Embryonic facial prominence (tissue), 1 donor: ENCODE data around the gene REEP6.
"Not testable (repeated sequence)": the region's sequence is repeated elsewhere in the genome, so short reads cannot be mapped to it uniquely, and the experiment has no call there.

Source experiments
- DNase-seq: peaks from one replicate; pipeline ENCODE4 v3.0.0-alpha.2; 2016; ENCODE audit errors: extremely low spot score

Gene REEP6

DNA sequence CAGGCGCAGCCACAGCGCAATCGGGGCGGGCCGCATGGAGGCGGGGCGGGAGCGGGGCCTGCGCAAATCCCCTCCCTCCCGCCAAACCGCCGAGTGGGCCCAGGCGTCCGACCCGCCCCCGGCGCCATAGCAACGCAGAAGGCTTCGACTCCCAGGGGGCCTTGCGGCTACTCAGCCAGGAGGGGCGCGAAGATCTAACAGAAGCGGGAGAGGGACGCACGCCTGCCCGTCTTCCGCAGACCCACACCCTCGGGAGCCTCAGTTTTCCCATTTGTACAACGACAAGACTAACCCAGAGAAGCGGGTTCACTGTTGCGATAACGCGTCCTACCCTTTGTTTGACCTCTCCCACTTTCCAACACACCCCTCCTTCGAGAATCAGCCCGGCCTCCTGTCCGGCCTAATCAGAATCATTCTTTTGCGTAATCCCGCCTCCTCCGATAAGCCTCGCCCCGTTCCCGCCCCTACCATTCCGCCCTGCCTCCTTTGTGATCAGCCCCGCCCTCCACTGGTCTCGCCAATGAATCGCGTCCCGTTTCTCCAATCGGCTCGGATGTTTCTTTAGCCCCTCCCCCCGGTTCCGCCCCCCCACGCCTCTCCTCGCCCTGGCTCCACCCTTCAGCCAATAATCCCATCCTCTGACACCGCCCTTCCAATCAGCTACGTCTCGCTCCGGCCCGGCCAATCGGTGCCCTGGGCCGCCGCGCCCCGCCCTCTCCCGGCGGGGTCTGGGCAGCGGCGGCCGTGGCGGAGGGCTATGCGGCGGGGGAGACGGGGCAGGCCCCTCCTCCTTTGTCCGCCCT is 469 bp upstream of the REEP6 start, which contains the start of gene PCSK4:
Gene PCSK4 (minus strand): TSS at position 40 of the 803 bp plus-strand sequence. CDS start 4 bp downstream, at position 36.
- DNase-seq: peak; percentile 97

- DNase-seq: no peak
Observed at GRCh38 chr19:1491849-1492170, 829 bp downstream of the REEP6 start.

DNA sequence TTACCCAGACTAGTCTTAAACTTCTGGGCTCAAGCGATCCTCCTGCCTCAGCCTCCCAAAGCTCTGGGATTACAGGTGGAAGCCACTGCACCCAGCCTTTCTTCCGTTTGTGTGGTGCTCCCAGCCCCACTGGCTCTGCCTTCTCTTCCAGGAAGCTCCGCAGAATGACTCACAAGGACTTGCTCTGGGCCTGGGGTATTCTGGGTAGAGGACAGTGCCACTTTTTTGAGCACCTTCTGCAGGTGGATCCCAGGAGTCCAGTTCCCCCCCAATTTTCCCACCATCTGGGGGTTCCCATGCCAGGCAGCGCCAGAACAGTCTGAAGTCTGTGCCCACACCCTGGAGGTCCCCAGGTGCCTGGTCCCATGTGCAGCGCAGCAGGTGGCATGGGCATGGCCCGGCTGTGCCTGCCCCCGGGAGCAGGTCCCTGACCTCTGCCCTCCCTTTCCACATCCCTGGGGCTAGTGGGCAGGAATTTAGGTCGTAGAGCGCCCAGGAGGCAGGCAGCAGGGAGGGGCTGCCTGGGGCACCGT is 1.6 kb downstream of the REEP6 start:
- no peak for DNase-seq

DNA sequence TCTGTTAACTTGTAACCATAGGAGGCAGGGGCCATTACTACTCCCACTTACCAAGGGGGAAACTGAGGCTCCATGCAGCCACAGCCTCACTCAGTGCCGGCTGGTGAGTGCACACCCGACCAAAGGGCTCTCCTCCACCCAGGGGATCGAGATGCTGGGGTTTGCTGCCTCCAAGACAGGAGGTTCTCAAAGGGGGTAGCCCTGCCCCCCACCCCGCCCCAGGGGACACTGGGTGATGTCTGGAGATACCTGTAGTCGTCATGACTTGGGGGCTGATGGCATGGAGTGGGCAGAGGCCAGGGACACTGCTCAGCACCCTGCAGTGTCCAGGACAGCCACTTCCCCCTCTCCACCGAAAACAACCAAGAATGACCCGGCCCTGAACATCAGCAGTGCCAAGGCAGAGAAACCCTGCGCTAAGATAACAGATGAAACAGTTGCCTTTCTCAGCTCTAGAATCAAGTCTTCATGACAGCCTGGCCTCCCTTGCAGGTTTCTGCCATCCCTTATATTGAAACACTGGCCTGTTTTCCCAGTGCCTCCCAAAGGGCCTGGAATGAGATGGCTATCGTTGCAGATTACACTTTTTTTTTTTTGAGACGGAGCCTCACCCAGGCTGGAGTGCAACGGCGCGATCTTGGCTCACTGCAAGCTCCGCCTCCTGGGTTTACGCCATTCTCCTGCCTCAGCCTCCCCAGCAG is 3.3 kb downstream of the REEP6 start:
- DNase-seq: no peak

- DNase-seq: no peak
Observed at GRCh38 chr19:1495051-1495798, 4.2 kb downstream of the REEP6 start.

GRCh38 chr19:1495799-1496713 is 5.1 kb downstream of the REEP6 start:
- no peak for DNase-seq

DNA sequence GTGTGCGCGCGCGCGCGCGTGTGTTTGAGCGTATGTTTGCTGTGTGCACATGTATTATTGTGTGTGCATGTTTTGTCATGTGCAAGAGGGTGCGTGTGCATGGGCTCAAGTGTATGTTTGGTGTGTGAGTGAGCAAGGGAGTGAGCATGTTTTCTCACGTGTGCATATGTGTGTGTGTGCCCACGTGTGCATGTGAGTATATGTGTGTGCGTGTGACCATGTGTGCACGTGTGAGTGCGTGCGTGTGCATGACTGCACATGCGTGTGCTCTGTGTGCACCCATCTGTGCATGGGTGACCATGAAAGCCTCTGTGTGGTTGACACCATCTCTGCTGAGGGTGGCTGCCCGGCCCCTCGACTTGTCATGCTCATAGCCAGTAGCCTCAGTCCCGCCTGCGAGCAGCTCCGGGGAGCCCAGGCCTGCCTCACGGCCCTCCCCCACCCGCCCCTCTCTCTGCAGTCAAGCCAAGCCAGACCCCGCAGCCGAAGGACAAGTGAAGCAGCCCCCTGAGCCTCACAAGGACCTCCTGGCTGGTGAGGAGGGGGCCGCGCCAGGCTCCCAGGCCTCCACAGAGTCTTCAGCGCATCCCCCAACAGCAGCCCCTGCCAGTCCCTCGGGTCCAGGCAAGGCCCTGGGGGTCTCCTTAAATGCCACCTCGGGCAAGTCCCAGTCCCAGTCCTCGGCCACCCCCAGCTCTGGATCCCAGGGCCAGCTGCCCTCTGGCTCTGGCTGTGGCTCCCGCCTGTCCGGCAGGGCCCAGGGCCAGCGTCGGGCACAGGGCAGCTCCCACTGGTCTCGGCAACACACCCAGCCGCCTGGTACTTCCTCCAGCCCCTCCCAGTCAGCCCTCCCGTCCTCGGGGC is 6.0 kb downstream of the REEP6 start:
- no peak for DNase-seq

DNA sequence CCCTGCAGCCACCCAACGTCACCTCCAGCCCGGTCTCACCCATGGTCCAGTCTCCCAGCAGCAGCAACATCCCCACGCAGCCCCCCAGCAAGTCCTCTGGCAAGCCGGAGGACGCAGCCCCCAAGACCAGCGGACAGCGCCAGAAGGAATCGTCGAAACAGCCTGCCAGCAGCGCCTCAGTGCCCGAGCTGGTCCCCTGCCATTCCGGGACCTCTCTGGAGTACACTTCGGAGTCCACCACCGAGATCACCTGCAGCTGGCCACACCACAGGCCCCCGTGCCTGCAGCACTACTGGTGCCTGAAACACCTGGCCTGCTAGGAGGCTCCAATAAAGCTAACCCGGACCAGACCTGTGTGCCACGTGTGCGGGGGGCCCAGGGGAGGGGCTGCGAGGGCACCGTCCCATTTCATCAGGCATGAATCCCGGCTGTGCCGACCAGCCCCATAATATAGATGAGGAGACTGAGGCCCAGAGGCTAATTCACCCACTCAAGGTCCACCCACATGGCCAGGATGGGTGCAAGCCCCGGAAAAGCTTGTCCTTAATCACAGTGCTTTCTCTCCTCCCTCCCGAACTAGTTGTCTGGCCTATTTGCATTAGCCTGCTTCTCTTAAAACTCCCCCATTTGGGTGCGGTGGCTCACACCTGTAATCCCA is 6.7 kb downstream of the REEP6 start:
- DNase-seq: no peak

GRCh38 chr19:1499231-1499630 is 8.2 kb downstream of the REEP6 start:
- not testable (repeated sequence) for DNase-seq

DNA sequence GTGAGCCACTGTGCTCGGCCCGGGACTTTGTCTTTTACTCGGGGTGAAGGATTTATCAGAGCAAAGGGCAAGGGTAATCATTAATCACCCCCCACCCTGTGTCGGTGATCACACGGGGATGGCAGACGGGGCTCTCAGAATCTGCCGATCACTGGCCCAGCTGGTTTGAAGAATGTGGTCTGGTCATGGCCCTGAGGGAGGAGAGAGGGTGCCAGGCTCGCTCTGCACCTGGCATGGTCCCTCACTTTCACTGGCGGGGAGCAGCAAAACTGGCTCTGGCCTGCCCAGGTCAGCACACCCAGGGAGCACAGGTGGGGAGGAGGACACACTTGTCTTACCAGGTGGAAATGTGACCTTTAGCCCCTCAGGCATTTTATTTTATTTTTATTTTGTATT is 10.2 kb downstream of the REEP6 start:
- no peak for DNase-seq

DNA sequence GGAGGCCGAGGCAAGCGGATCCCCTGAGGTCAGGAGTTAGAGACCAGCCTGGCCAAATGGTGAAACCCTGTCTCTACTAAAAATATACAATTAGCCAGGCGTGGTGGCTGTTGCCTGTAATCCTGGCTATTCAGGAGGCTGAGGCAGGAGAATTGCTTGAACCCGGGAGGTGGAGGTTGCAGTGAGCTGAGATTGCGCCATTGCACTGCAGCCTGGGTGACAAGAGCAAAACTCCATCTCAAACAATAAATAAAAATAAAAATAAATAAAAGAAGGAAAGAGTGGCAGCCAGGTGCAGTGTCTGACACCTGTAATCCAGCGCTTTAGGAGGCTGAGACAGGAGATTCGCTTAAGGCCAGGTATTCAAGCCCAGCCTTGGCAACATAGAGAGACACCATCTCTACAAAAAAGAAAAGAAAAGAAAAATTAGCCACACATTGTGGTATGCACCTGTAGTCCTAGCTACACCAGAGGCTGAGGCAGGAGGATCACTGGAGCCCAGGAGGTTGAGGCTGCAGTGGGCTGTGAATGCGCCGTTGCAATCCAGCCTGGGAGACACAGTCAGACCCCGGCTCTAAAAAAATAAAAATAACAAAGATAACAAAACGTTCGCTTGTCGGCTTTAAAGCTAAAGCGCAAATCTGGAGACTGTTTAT is 11.6 kb downstream of the REEP6 start:
- DNase-seq: no peak

DNA sequence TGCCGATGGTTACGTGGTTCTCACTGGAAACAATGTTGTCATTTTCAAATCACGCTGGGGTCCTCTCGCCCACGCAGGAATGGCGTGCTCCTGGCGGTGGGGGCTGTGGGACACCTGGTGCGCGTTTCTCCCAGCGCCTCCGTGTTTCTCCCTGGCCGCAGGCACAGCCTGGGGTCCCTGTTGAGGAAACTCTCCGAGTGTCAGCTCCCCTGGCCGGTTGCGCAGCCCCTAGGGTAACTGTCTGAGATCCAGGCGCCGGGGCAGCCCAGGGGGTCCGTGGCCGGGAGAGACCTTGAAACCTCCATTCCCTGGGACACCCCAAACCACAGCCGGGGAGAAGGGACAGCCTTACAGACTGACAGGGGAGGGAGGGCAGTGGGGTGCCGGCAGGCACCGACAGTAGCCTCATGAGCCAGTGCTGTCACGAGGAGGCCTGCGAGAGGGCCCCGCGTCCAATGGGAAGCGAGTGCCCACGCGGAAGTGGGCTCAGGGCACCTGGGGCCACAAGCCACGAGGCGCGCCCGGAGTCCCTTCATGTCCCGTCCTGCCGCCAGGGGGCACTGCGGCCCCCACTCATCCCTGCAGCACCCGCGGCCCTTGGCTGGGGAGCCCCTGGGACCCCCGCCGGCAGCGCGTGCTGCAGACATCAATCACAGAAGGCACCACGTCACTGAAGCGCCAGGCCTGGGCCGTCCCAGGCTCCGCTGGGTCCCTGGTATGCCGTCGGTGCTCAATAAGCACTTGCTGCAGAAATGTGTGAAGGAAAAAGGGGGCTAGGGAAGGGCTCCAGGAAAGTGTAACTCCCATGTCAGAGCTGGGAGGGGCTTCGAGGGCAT is 12.3 kb downstream of the REEP6 start:
- DNase-seq: no peak

GRCh38 chr19:1503925-1504773 is 13.2 kb downstream of the REEP6 start:
- DNase-seq: no peak

- DNase-seq: no peak
Observed at GRCh38 chr19:1505012-1505411, 14.0 kb downstream of the REEP6 start.

- no peak for DNase-seq
Observed at GRCh38 chr19:1505991-1506881, 15.3 kb downstream of the REEP6 start.

GRCh38 chr19:1507192-1507660 is 16.2 kb downstream of the REEP6 start:
- no peak for DNase-seq
